Activated naive CD8-positive, alpha-beta T cell treated with anti-CD3 and anti-CD28 coated beads, Interleukin-2, amount 50 U/mL, for 24 hours (primary cell): ENCODE data around the gene RPS15.
A peak's percentile ranks its signal among the peaks of the same experiment; 100 is the strongest.
"Not testable (repeated sequence)": the region's sequence is repeated elsewhere in the genome, so short reads cannot be mapped to it uniquely, and the experiment has no call there.

ENCODE experiments used
- ATAC-seq: fragments of 150-1000 bp; cut with Tn5 transposase; one replicate; pipeline ENCODE4 v1.10.0; 2021
- DNase-seq: peaks from one replicate; pipeline ENCODE4 v3.0.0; 2021
- H3K27ac Mint-ChIP-seq: one replicate; pipeline ENCODE4 v1.8.0; 2021; ENCODE audit warnings: mild to moderate bottlenecking, mixed read lengths
- H3K27me3 Mint-ChIP-seq: one replicate; pipeline ENCODE4 v1.8.0; 2021; ENCODE audit warnings: mixed read lengths
- H3K36me3 Mint-ChIP-seq: one replicate; pipeline ENCODE4 v1.8.0; 2021; ENCODE audit warnings: low read depth, mixed read lengths
- H3K4me1 Mint-ChIP-seq: one replicate; pipeline ENCODE4 v1.8.0; 2021; ENCODE audit warnings: mixed read lengths
- H3K4me3 Mint-ChIP-seq: one replicate; pipeline ENCODE4 v1.8.0; 2021; ENCODE audit warnings: mild to moderate bottlenecking, moderate library complexity, mixed read lengths
- H3K9me3 Mint-ChIP-seq: one replicate; pipeline ENCODE4 v1.8.0; 2021; ENCODE audit warnings: mixed read lengths

RPS15 gene

GRCh38 chr19:1431759-1432506 is 6.3 kb upstream of the RPS15 start:
- Mint-ChIP-seq H3K27me3 (no peaks in the 10 kb centered on the region), H3K4me3 (no peak overlapping the region), H3K9me3 (no peaks in the 10 kb centered on the region), H3K27ac (no peak overlapping the region), H3K4me1 (no peaks in the 10 kb centered on the region), H3K36me3 (peaks cover 8% of the 10 kb centered on the region)
- ATAC-seq (no peak), DNase-seq (no peak)

DNA sequence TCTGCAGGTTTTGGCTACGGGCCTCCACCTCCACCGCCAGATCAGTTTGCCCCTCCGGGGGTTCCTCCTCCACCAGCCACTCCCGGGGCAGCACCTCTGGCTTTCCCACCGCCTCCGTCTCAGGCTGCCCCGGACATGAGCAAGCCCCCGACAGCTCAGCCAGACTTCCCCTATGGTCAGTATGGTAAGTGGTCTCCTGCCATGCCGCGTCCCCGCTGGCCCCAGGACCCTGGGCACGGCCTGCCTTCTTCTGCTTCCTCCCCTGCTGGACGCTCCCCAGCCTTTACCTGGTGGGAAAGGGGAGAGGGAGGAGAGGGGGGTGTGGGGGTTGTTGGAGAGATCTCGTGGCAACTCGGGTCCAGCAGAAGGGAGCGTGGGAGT is 5.7 kb upstream of the RPS15 start:
- Mint-ChIP-seq H3K27ac (no peak overlapping the region), H3K9me3 (no peaks in the 10 kb centered on the region), H3K4me3 (no peak overlapping the region), H3K27me3 (no peaks in the 10 kb centered on the region), H3K36me3 (peaks cover 8% of the 10 kb centered on the region), H3K4me1 (peaks cover under 1% of the 10 kb centered on the region)
- DNase-seq (no peak), ATAC-seq (no peak)

DNA sequence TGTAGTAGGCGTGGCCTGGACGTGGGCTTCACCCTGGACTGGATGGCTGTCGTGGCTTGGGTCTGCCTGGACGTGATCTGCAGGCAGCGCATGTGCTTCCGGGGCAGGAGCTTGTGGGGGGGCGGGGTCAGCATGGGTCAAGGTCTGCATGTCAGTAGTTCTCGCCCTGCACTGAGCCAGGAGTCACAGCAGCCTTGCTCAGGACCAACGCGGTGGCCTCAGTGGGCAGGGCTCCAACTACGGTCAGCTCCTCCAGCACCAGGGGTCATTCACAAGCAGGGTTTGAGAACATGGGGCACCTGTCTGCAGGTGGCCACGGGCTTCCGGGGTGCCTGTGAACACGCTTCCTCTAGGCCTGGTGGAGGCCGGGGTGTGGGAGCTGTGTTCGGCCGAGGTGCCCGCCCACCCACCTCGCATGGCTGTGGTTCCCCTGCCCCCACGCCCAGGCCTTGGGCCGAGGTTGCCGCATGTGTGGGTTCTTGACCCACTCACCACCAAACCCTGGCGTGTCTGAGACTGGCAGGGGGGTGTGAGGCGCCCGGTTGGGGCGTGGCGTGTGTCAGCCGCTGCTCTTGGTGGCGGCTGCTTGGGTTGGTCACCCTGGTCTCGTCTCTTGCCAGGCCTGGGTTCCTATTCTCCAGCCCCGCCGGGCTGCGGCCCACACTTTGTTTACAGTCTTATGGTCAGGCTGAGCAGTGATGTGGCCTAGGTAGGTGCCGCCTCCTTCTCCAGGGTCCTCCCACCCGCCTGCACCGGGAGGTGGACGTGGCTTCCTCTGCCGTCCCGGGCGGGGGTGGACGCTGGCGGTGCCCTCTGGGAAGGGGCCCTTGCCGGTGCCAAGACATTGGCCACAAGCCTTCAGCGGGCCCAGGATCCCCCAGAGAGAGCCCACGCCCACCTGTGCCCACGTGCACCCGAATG is 4.8 kb upstream of the RPS15 start:
- Mint-ChIP-seq H3K36me3 (peaks cover 8% of the 10 kb centered on the region), H3K4me3 (no peak overlapping the region), H3K27ac (no peak overlapping the region), H3K27me3 (no peaks in the 10 kb centered on the region), H3K9me3 (no peaks in the 10 kb centered on the region), H3K4me1 (peaks cover 9% of the 10 kb centered on the region)
- no peak for DNase-seq
- ATAC-seq, result no peak

GRCh38 chr19:1434040-1434366 is 4.2 kb upstream of the RPS15 start:
- Mint-ChIP-seq H3K4me3 (no peak overlapping the region), H3K9me3 (no peaks in the 10 kb centered on the region), H3K36me3 (peaks cover 9% of the 10 kb centered on the region), H3K27ac (no peak overlapping the region), H3K4me1 (peaks cover 10% of the 10 kb centered on the region), H3K27me3 (no peaks in the 10 kb centered on the region)
- no peak for ATAC-seq
- no peak for DNase-seq

DNA sequence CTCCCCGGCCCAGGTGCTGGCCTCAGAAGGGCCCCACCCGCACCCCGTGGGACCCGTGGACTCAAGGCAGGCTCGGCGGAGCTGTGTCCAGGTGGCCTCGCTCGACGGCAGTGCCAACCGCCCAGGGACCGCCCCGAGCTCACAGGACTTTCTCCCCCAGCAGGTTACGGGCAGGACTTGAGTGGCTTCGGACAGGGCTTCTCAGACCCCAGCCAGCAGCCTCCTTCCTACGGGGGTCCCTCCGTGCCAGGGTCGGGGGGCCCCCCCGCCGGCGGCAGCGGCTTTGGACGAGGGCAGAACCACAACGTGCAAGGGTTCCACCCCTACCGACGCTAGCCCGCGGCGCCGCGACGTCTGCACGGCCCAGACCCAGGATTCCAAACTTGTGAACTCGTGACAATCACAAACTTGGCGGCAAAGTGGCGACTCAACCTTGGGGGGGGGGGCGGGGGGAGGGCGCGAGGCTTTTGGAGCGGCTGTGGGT is 3.6 kb upstream of the RPS15 start:
- DNase-seq (no peak), ATAC-seq (no peak)
- Mint-ChIP-seq H3K9me3 (no peaks in the 10 kb centered on the region), H3K4me3 (no peak overlapping the region), H3K4me1 (peaks cover 16% of the 10 kb centered on the region), H3K27ac (no peak overlapping the region), H3K27me3 (no peaks in the 10 kb centered on the region), H3K36me3 (peaks cover 15% of the 10 kb centered on the region)

- Mint-ChIP-seq H3K27ac (no peak overlapping the region), H3K4me1 (peaks cover 25% of the 10 kb centered on the region), H3K27me3 (no peaks in the 10 kb centered on the region), H3K36me3 (peaks cover 24% of the 10 kb centered on the region), H3K4me3 (no peak overlapping the region), H3K9me3 (no peaks in the 10 kb centered on the region)
- ATAC-seq (no peak), DNase-seq (no peak)
Measured at GRCh38 chr19:1435378-1435989, 2.7 kb upstream of the RPS15 start.

GRCh38 chr19:1437609-1438008 is 587 bp upstream of the RPS15 start:
- Mint-ChIP-seq H3K36me3 (peaks cover 42% of the 10 kb centered on the region), H3K27me3 (no peaks in the 10 kb centered on the region), H3K4me3 (peak overlapping the region; percentile 94), H3K9me3 (no peaks in the 10 kb centered on the region), H3K4me1 (peaks cover 41% of the 10 kb centered on the region), H3K27ac (peak overlapping the region; percentile 99)
- ATAC-seq, result no peak
- no peak for DNase-seq

- ATAC-seq, result no peak
- Mint-ChIP-seq H3K4me1 (peaks cover 41% of the 10 kb centered on the region), H3K27me3 (no peaks in the 10 kb centered on the region), H3K27ac (peak overlapping the region; percentile 99), H3K9me3 (no peaks in the 10 kb centered on the region), H3K4me3 (peak overlapping the region; percentile 94), H3K36me3 (peaks cover 44% of the 10 kb centered on the region)
- no peak for DNase-seq
Measured at GRCh38 chr19:1438933-1439354, 748 bp downstream of the RPS15 start.

DNA sequence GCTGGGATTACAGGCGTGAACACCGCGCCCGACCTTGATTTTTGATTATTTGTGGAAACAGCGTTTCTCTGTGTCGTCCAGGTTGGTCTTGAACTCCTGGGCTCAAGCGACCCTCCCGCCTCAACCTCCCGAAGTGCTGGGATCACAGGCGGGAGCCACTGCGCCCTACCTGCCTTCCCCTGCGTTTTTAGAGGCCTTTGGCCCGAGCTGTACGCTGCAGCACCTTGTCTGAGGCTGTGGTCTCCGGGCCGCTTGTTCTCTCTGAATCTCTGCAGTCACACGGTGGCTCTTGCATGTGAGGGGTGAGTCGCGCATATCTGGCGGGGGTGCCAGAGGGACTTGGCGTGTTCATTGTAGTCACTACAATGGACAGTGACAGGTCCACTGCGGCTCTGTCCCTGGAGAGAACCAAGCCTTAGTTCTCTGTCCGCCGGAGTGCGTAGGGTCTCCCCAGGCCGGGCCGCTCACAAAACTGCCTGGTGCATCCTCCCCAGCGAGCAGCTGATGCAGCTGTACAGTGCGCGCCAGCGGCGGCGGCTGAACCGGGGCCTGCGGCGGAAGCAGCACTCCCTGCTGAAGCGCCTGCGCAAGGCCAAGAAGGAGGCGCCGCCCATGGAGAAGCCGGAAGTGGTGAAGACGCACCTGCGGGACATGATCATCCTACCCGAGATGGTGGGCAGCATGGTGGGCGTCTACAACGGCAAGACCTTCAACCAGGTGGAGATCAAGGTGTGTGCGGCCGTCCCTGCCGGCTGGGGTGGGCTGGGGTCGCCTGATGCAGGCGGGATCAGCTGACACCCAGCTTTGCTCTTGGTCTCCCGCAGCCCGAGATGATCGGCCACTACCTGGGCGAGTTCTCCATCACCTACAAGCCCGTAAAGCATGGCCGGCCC is 1.6 kb downstream of the RPS15 start:
- not testable (repeated sequence) for ATAC-seq, H3K27me3 Mint-ChIP-seq, H3K9me3 Mint-ChIP-seq, DNase-seq
- Mint-ChIP-seq H3K27ac (peak overlapping the region; percentile 99), H3K36me3 (peaks cover 44% of the 10 kb centered on the region), H3K4me3 (peak overlapping the region; percentile 94), H3K4me1 (peaks cover 41% of the 10 kb centered on the region)

GRCh38 chr19:1440418-1440801 is 2.2 kb downstream of the RPS15 start:
- Mint-ChIP-seq H3K27ac (peak overlapping the region; percentile 99), H3K9me3 (no peaks in the 10 kb centered on the region), H3K4me3 (peak overlapping the region; percentile 94), H3K4me1 (peaks cover 45% of the 10 kb centered on the region), H3K27me3 (no peaks in the 10 kb centered on the region), H3K36me3 (peaks cover 44% of the 10 kb centered on the region)
- no peak for DNase-seq
- ATAC-seq, result no peak

DNA sequence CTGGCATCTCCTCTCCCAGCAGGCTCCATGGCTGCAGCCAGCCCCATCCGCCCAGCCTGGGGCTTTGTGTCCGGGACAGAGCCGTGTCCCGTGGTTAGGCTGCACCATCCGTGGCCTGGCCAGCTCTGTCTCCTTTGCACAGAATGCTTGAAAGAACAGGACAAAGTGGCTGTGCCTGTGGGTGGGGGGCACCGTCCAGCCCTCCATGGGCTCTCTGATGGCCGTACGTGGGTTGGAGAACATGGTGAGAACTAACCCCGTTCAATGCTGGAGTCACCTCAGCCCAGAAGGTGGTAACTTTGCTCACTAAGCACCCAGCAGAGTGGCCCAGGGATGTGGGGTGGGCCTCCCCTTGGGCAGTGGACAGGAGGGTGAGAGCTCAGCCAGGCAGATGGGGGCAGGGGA is 2.8 kb downstream of the RPS15 start:
- peaks cover 47% of the 10 kb centered on the region for H3K4me1 Mint-ChIP-seq
- H3K36me3 Mint-ChIP-seq, result peaks cover 44% of the 10 kb centered on the region
- H3K27me3 Mint-ChIP-seq, result no peaks in the 10 kb centered on the region
- H3K9me3 Mint-ChIP-seq, result no peaks in the 10 kb centered on the region
- peak overlapping the region; percentile 99 for H3K27ac Mint-ChIP-seq
- peak overlapping the region; percentile 94 for H3K4me3 Mint-ChIP-seq
- no peak for DNase-seq
- ATAC-seq, result no peak

DNA sequence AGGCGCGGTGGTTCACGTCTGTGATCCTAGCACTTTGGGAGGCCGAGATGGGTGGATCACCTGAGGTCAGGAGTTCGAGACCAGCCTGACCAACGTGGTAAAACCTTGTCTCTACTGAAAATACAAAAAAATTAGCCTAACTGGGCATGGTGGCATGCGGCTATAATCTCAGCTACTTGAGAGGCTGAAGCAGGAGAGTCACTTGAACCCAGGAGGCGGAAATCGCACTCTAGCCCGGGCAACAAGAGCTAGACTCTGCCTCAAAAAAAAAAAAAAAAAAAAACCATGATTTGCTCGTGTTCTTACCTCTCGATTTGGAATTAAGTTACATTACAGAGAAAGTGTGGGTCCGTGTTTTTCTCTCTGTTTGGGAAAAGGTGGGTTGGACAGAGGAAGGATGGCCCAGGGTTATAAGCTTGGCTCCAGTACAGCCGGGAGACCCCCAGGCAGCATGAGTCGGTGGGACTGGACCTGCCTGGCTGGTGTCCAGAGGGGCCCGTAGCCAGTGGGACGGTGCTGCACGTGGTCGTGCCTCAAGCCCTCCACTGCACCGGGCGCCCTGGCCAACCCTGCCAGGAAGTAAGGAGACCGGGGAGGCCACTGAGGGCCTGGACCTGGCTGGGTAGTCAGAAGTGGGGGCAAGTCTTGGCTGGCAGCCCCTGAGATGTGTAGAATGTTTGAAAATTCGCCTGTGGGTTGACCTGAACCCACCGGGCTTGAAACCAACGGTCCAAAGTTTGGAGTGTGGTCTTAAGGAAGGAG is 3.7 kb downstream of the RPS15 start:
- Mint-ChIP-seq H3K27me3 (peaks cover 3% of the 10 kb centered on the region), H3K4me3 (peak overlapping the region; percentile 94), H3K4me1 (peaks cover 47% of the 10 kb centered on the region), H3K36me3 (peaks cover 44% of the 10 kb centered on the region), H3K27ac (peak overlapping the region; percentile 65), H3K9me3 (no peaks in the 10 kb centered on the region)
- DNase-seq, result no peak
- ATAC-seq, result no peak

- ATAC-seq, result peak; percentile 75
- H3K4me1 Mint-ChIP-seq, result peaks cover 25% of the 10 kb centered on the region
- H3K27ac Mint-ChIP-seq, result no peak overlapping the region
Measured at GRCh38 chr19:1445185-1445931, 7.2 kb downstream of the RPS15 start.

More at GRCh38 chr19:1445185-1445931, 7.2 kb downstream of the RPS15 start:
- peak; percentile 87 for DNase-seq
- Mint-ChIP-seq H3K36me3 (peaks cover 26% of the 10 kb centered on the region), H3K4me3 (peak overlapping the region; percentile 58), H3K9me3 (no peaks in the 10 kb centered on the region), H3K27me3 (peaks cover 28% of the 10 kb centered on the region)
